HG02970 (cell line): ENCODE data around the gene ARHGAP33.
"Not testable (repeated sequence)": the region's sequence is repeated elsewhere in the genome, so short reads cannot be mapped to it uniquely, and the experiment has no call there.

Source experiments
- ATAC-seq: cut with Tn5 transposase; IDR thresholded peaks from one replicate; pipeline ENCODE4 v1.9.1; 2021; ENCODE audit warnings: mild to moderate bottlenecking, moderate library complexity, moderate number of reproducible peaks; ENCODE audit not compliant: unreplicated experiment, low FRiP score

The ARHGAP33 gene

GRCh38 chr19:35754370-35755130, 20.8 kb upstream of the ARHGAP33 start:
- ATAC-seq: no peak

DNA sequence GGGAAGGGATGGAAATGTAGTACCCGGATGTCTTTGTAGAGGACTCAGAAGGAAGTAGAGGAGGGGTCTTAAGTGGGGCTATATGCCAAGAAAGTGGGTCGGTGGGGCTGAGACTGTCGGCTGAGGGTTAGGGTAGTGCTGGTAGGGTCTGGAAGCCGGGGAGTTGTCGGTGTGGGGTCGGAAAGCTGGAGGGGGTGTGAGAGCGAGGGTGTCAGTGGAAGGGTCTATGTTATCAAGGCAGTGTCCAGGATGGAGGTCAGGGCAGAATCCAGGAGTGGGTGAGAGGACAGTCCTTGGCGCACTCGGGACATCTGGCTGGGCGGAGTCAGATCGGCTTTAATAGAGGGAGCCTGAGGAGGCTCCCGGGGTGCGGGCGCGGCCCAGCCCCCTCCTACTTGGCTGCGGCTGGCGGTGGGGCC, 20.2 kb upstream of the ARHGAP33 start:
- ATAC-seq: no peak

DNA sequence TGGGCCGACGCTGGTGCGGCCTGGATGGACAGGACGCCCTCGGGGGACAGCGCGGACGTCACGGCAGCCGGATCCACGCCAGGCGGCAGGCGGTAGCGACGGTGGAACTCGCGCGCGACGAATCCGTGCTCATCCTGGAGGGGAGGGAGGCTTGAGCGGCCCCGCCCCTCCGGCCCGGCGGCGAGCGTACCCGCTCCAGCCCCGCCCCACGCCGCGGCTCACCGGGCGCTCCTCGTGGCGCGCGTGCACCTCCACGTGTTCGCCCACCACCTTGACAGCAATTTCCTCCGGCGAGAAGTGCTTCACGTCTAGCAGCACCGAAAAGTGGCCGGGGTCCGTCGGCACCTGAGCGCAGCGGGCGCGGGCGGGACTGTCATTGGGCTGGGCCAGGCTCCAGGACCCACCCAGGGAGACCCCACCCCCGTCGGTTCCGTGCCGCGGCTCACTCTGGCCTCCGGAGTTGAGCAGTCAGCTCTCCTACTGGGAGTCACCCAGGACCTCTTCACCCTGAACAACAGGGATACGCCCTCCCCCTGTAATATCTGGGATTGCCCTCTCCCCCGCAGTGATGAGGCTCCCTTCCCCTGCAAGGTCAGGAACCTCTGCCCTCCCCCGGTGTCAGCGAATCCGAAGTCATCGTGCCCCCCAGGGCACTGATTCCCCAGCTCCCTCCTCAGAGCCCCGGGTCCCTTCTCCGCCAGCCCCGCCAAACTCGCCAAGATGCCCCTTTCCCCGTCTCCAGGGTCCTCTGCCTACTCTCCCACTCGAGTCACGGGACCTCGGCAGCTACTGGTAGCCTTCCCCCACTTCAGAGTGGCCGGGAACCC, 19.6 kb upstream of the ARHGAP33 start:
- ATAC-seq: no peak

DNA sequence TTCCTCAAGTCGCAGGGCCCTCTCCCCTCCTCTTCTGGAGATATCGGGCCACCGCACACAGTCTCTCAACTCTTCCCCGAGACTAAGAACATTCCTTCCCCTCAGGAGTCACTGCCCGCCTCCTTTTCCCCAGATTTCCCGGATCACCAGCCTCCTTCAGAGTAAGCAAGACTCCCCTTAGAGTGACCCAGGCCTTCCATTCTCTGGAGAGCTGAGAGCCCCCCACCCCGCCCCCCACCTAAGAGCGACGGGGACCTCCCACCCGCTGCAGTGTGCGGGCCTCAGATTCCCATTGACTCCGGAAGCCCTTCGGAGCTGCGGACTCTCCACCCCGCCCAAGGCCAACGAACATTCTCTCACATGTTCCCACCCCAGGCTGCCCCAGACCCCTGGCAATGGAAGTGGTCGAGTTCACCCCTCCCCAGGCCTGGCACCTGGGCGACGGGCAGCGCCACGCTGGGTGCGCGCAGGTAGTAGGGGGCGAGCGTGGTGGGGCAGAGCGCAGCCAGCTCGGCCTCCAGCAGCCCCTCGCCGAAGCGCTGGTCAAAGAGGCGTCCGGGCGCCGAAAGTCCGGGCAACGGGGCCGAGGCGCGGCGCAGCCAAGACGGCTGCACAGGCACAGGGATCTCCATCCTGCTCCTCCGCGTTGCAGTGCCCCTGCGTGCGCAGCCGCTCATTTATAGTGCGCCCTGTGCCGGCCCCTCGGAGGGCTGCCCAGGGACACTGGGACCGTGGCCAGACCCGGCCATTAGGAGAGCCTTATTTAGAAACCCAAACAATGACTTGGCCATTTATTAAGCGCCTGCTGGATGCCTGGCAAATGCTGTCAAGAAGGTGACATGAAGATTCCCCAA, 18.8 kb upstream of the ARHGAP33 start, which contains the start of gene HSPB6:
TSS of gene HSPB6 (minus strand) at position 653 of the 854 bp plus-strand sequence. CDS start at position 632, 21 bp downstream.
- no peak for ATAC-seq

DNA sequence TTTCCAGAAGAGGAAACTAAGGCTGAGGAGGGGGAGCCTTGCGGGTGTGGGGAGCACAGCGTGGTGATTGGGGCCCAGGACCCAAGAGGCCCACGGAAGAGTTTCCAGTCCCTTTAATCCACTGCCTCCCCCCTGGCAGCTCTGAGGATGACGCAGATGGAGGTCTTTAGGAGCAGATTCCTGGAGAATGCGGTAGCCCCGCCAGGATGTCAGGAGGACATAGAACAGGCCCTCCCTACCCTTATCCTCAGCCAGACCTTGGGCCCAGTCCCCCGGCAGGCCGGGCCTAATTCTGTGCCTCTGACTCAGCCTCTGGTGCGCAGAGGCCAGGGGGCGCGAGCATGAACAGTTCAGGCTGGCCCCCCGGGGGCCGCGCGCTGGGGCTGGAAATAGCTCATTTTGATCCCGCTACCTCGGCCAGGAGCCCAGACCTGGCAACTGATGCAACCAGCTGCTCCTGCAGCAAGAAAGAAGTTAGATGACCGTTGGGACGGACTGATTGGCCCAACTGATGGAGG, 18.1 kb upstream of the ARHGAP33 start:
- no peak for ATAC-seq

DNA sequence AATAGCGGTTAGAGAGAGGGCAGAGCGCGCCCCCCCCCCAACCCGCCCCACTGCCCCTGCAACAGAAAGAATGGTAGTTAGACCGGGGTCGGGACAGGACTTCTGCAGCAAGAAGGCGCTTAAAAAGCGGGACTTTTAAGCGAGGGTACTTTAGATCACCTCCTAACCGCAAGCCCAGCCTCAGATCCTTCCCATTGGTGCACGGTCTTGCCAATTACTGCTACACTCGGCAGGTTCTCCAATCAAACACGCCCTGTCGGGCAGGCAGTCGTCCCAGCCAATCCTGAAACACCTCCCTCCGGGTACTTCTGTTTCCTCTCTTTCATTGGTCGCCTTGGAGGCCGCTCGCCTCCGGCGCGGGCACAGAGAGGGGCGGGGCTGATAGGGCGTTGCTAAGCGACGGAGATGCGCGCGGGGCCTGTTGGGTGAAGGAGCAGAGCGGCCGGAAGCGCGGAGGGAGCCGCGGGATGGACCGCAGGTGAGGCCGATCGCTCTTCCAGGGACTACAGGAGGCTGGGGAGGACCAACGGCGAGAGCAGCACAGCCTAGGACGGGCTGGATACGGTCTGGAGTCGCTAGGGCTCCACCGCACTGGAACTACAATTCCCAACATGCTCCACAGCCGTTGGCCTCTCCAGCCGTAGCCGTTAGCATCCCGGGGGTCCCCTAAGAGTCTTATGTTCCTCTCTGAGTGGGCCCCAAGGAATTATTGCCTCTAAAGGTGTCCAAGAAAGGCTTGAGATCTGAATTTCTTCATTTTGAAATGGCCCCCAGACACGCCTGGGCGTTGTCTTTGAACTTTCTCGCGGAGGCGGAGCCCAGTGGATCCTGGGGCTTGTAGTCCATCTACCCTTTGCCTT, 17.4 kb upstream of the ARHGAP33 start, which contains the start of gene PROSER3:
TSS of gene PROSER3 (plus strand) at position 428 of the 860 bp plus-strand sequence. CDS start at position 468, 40 bp downstream.
- ATAC-seq: peak; percentile 94

DNA sequence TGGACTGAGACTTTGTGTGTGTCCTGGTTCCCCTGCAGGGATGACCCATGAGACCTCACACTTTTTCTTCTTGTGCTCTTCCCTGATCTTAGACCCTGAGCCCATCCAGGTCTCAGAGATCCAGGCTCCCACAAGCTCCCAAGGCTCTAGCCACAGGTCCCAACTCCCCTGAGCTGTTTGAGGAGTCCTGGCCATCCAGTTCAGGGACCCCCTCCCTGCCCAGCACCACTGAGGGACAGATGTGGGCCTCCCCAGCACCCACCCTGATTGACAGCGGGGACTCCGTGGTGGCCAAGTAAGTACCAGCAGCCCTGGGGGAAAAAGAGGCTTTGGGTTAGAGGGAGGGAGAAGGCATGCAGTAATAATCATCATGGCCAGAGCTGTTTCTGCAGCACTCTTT, 15.7 kb upstream of the ARHGAP33 start:
- ATAC-seq: no peak

GRCh38 chr19:35760711-35761349, 14.5 kb upstream of the ARHGAP33 start:
- no peak for ATAC-seq

- no peak for ATAC-seq
Observed at GRCh38 chr19:35764432-35765315, 10.7 kb upstream of the ARHGAP33 start.

DNA sequence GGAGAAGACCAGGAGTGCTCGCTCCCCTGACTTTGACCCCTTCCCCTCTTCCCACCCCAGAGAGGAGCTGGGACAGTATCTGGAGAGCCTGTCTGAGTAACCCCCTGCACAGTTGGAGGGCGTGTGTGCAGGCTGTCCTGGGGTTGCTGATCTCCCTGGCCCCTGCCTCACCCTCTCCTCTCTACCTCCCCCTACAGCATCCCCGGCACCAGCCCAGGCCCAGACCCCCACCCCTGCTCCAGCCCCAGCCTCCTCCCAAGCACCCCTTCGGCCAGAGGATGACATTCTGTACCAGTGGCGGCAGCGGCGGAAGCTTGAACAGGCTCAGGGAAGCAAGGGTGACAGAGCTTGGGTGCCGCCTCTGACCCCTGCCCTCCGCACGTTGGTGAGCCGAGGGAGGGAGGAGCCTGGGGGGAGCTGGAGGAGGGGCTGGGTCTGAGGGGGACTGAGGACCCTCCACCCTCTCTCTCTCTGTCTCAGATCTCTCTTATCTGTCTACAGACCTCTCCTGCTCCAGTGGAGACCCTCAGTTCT, 8.7 kb upstream of the ARHGAP33 start:
- ATAC-seq: no peak

DNA sequence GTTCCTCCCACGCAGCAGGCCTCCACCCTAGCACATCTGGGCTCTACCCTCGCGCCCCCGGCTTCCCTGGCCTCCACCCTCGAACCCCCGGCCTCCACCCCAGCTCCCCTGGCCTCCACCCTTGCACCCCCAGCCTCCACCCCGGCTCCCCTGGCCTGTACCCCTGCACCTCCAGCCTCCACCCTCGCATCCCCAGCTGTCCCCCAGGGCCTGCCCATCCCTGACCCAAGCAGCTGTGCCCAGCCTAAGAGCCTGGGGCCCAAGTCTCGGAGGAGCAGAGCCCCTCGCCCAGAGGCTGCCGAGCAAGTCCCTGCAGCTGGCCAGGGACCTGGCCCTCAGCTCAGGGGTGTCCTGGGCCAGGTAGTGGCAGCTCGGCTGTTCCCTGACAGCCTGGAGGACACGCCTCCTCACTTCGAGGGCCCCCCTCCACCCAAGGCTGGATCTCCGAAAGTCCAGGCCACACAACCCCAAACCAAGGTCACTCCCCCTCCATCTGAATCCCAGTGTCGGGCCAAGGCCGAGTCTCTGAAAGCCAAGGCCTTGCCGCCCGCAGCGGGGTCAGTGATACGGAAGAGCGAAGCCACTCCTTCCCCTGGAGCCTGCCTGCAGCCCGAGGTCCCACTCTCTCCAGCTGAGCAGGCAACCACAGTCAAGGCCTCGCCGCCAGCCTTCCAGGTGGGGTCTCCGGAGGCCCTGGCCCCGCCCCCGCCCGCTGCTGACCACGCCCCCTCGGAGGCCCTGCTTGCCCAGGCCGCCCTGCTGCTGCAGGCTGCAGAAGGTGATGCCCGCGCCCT, 7.9 kb upstream of the ARHGAP33 start:
- ATAC-seq: no peak

GRCh38 chr19:35768082-35768421, 7.3 kb upstream of the ARHGAP33 start:
- no peak for ATAC-seq

DNA sequence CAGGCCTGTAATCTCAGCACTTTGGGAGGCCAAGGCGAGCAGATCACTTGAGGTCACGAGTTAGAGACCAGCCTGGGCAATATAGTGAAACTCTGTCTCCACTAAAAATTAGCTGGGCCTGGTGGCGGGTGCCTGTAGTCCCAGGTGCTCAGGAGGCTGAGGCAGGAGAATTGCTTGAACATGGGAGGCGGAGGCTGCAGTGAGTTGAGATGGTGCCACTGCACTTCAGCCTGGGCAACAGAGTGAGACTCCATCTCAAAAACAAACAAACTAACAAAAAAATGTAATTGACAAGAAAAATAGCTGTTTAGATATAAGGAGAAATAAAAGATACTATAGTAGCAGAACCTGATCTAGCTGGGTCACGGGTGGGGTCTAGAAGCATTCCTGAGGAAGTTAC, 3.0 kb upstream of the ARHGAP33 start:
- not testable (repeated sequence) for ATAC-seq

DNA sequence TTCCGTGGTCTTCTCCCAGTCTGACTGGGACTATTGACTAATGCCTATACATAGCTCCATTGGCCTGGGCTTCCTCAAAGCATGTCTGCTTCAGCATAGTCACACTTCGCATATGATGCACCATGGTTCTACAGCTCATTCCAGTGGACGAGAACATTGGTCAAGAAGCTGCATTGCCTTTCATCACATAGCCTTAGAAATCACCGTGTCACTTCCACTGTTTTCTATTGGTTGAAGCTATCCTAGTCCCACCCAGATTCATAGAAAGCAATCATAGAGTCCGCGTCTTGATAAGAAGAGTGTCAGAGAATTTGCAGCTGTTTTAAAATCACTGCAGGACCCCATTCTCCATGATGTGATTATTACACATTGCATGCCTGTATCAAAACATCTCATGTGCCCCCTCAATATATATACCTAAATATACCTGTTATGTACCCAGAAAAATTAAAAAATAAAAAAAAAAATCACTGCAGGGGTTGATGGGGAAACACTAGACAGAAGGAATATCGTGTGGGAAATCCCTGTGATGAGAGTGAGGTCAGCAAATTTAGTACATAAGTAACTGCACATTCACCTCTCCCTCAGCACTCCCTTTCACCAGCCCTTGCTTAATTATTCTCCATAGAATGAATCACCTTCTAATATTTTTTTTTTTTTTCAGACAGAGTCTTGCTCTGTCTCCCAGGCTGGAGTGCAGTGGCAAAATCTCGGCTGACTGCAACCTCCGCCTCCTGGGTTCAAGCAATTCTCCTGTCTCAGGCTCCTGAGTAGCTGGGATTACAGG, 2.2 kb upstream of the ARHGAP33 start:
- ATAC-seq: no peak

GRCh38 chr19:35774274-35775045, 904 bp upstream of the ARHGAP33 start:
- no peak for ATAC-seq

DNA sequence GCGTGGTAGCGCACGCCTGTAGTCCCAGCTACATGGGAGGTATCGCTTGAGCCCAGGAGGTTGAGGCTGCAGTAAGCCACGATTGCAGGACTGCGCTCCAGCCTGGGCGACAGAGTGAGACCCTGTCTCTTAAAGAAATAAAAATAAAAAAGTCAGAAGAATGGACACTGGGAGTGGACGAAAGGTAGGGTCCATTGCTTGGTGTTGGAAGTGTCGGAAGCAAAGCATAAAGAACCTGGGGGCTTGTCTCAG, 392 bp upstream of the ARHGAP33 start:
- no peak for ATAC-seq
